Calu3 (cell line): Measurements from ENCODE around the gene NKTR. TPM values are rescaled to one million over a fixed set of nuclear protein-coding genes. Genes with fewer than 3 reads are reported as not detected.

Experiments used
- BruUV-seq: library from RNA; stranded (reverse); fragments of 400-500 nt; replicated peaks from 2 replicates; lab custom pipeline; 2021; lab: Mats Ljungman, UMichigan
- CTCF ChIA-PET: fragments of 300-600 bp; sonication (Branson Sonifier 250); formaldehyde crosslinking; loops from one replicate; lab custom pipeline; 2022; ENCODE audit warnings: antibody characterized with exemption; lab: Charles Lee
- DNase-seq: peaks from one replicate; pipeline ENCODE4 v3.0.0; 2022
- H3K27ac Mint-ChIP-seq: one replicate; pipeline ENCODE4 v1.8.0; 2022; ENCODE audit warnings: mixed read lengths; ENCODE audit not compliant: unreplicated experiment
- H3K27me3 Mint-ChIP-seq: one replicate; pipeline ENCODE4 v1.8.0; 2022; ENCODE audit warnings: mixed read lengths; ENCODE audit not compliant: unreplicated experiment
- H3K36me3 Mint-ChIP-seq: one replicate; pipeline ENCODE4 v1.8.0; 2022; ENCODE audit warnings: mild to moderate bottlenecking, moderate library complexity, mixed read lengths; ENCODE audit not compliant: insufficient read depth, unreplicated experiment
- H3K4me1 Mint-ChIP-seq: one replicate; pipeline ENCODE4 v1.8.0; 2022; ENCODE audit warnings: mild to moderate bottlenecking, low read depth, mixed read lengths; ENCODE audit not compliant: unreplicated experiment
- H3K4me3 Mint-ChIP-seq: one replicate; pipeline ENCODE4 v1.8.0; 2022; ENCODE audit warnings: mild to moderate bottlenecking, low read depth, moderate library complexity, mixed read lengths; ENCODE audit not compliant: unreplicated experiment
- H3K9me3 Mint-ChIP-seq: one replicate; pipeline ENCODE4 v1.8.0; 2022; ENCODE audit warnings: low read depth, mixed read lengths; ENCODE audit not compliant: unreplicated experiment
- intact Hi-C: fragments of 100-400 bp; cut with micrococcal nuclease; formaldehyde crosslinking; loops from one replicate; pipeline ENCODE4 v1.10.0; 2022; ENCODE audit not compliant: unreplicated experiment
- total RNA-seq: library from RNA; stranded (reverse); gene quantifications from 2 replicates; pipeline ENCODE4 v1.2.3, GENCODE V29; 2022
- TF ChIP-seq, protein P1 (sequence below): fragments of 200-600 bp; IDR thresholded peaks from one replicate; pipeline ENCODE4 v1.8.0; 2022; ENCODE audit warnings: antibody characterized with exemption; ENCODE audit not compliant: unreplicated experiment

The NKTR gene
- total RNA-seq, 1 experiment from 2014 or later = 70.0 TPM

DNA sequence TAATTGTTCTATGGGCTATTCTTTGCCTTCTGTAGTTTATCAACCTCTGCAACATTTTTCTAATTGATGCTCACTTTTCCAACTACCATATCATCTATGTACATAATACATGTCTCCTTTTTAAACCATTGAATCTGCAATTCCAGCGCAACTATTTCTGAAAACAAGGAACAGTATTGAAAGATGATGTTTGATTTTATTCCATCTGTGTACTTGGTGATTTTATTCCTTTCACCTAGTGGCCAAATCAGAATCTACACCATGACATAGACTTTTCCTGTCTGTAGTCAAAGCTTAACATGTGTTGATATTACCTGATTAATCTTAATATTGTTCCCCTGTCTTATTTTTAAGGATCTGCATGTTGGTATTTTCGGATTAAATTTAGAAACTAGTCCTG lies 13.0 kb downstream of the NKTR start:
- peaks cover 8% of the 10 kb centered on the region for H3K36me3 Mint-ChIP-seq
- no peak overlapping the region for H3K4me3 Mint-ChIP-seq
- H3K4me1 Mint-ChIP-seq = peaks cover 10% of the 10 kb centered on the region
- intact Hi-C loops = no loop called here
- TF ChIP-seq, protein P1, sequence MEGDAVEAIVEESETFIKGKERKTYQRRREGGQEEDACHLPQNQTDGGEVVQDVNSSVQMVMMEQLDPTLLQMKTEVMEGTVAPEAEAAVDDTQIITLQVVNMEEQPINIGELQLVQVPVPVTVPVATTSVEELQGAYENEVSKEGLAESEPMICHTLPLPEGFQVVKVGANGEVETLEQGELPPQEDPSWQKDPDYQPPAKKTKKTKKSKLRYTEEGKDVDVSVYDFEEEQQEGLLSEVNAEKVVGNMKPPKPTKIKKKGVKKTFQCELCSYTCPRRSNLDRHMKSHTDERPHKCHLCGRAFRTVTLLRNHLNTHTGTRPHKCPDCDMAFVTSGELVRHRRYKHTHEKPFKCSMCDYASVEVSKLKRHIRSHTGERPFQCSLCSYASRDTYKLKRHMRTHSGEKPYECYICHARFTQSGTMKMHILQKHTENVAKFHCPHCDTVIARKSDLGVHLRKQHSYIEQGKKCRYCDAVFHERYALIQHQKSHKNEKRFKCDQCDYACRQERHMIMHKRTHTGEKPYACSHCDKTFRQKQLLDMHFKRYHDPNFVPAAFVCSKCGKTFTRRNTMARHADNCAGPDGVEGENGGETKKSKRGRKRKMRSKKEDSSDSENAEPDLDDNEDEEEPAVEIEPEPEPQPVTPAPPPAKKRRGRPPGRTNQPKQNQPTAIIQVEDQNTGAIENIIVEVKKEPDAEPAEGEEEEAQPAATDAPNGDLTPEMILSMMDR = no peak
- CTCF ChIA-PET = interaction anchor here (0.7 to 1.6 kb wide), 4 partner anchors 13 to 32 kb away, joined by 3 to 5 read pairs (median 4); partner anchors contain the start of genes NKTR, SEC22C and SS18L2
- H3K9me3 Mint-ChIP-seq = no peaks in the 10 kb centered on the region
- no peaks in the 10 kb centered on the region for H3K27me3 Mint-ChIP-seq
- H3K27ac Mint-ChIP-seq = no peak overlapping the region
- DNase-seq = no peak
- no TSS peak for BruUV-seq

DNA sequence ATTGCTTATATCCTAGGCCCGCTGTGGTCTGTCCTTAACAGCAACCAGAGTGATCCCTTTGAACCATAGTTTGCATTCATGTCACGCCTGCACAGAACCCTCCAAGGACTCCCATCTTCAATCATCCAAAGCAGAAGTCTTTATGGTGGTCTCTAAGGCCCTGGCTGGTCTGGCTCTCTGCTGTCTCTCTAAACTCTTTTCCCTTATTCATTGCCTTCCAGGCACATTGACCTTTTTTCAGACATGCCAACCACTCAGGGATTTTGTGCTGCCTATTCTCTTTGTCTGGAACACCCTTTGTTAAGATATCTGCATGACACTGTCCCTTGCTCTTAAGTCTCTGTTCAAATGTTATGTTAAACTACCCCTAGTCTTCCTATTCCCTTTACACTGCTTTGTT lies 31.1 kb downstream of the NKTR start:
- TF ChIP-seq, protein P1 = no peak
- intact Hi-C loops = no loop called here
- Mint-ChIP-seq H3K27me3 (no peaks in the 10 kb centered on the region), H3K4me1 (peaks cover 10% of the 10 kb centered on the region), H3K9me3 (no peaks in the 10 kb centered on the region), H3K36me3 (peaks cover 21% of the 10 kb centered on the region), H3K4me3 (no peak overlapping the region), H3K27ac (no peak overlapping the region)
- CTCF ChIA-PET = no interaction called here
- DNase-seq = no peak
- no TSS peak for BruUV-seq

DNA sequence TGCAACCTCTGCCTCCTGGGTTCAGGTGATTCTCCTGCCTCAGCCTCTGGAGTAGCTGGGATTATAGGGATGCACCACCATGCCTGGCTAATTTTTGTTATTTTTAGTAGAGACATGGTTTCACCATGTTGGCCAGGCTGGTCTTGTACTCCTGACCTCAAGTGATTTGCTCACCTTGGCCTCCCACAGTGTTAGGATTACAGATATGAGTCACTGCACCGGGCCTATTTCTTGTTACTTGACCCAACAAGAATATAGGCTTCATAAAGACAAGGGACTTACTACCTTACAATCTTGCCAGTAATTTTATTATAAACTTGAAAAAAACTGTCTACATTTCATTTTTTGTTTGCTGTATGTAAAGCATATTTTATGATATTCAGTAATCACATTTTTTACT lies 31.7 kb downstream of the NKTR start:
- peaks cover 10% of the 10 kb centered on the region for H3K4me1 Mint-ChIP-seq
- no TSS peak for BruUV-seq
- no peak for DNase-seq
- CTCF ChIA-PET = no interaction called here
- intact Hi-C loops = no loop called here
- H3K9me3 Mint-ChIP-seq = no peaks in the 10 kb centered on the region
- TF ChIP-seq, protein P1 = no peak
- H3K27ac Mint-ChIP-seq = no peak overlapping the region
- peaks cover 21% of the 10 kb centered on the region for H3K36me3 Mint-ChIP-seq
- H3K27me3 Mint-ChIP-seq = no peaks in the 10 kb centered on the region
- no peak overlapping the region for H3K4me3 Mint-ChIP-seq

DNA sequence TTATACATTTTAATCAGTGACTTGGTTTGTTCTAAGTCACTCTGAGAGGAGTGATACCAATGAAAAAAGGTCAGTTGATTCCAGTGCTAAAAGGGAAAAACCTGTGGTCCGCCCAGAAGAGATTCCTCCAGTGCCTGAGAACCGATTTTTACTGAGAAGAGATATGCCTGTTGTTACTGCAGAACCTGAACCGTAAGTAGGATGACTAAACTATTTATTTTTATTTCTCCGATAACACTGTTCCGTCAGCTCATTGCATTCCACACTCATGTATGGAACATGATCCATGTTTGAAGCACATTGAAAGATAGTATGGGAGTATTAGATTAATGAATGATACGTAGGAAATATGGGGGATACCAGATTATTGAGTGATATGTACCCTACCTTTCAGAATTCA lies 33.1 kb downstream of the NKTR start:
- intact Hi-C loops = no loop called here
- Mint-ChIP-seq H3K27me3 (no peaks in the 10 kb centered on the region), H3K9me3 (no peaks in the 10 kb centered on the region), H3K36me3 (peaks cover 21% of the 10 kb centered on the region), H3K27ac (no peak overlapping the region), H3K4me3 (no peak overlapping the region), H3K4me1 (peaks cover 10% of the 10 kb centered on the region)
- no peak for DNase-seq
- TF ChIP-seq, protein P1 = no peak
- no TSS peak for BruUV-seq
- CTCF ChIA-PET = no interaction called here
